Measurements from ENCODE around the gene PPP2R2B.

PPP2R2B gene

DNA sequence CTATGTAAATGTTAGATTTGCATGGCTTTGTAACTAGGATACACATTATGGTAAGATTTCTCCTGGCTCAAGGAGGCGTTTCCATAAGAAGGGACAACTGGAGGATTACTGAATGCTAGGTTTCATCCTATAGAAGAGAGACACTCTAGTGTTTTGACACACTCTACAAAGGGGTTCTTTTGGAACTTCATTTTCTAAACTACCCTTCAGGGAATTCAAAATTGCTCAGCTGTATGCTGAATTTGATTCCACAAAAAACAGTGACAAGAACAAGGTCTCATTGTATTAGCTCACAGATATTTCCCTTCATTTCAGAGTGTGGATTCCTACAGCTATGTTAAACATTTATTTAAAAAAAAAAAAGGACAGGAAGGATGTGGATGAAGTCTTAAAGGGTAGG is 151.7 kb downstream of the PPP2R2B start:
- no peak overlapping the region for H3K27ac ChIP-seq
- no peak overlapping the region for H3K9ac ChIP-seq
- no peaks in the 10 kb centered on the region for H3K4me1 ChIP-seq (ENCODE audit: low read depth, poor library complexity, severe bottlenecking)
- H3K36me3 ChIP-seq (ENCODE audit: insufficient read depth): no peaks in the 10 kb centered on the region
- no peaks in the 10 kb centered on the region for H3K79me2 ChIP-seq (ENCODE audit: insufficient read depth, low read depth)
- TF ChIP-seq, protein P1, sequence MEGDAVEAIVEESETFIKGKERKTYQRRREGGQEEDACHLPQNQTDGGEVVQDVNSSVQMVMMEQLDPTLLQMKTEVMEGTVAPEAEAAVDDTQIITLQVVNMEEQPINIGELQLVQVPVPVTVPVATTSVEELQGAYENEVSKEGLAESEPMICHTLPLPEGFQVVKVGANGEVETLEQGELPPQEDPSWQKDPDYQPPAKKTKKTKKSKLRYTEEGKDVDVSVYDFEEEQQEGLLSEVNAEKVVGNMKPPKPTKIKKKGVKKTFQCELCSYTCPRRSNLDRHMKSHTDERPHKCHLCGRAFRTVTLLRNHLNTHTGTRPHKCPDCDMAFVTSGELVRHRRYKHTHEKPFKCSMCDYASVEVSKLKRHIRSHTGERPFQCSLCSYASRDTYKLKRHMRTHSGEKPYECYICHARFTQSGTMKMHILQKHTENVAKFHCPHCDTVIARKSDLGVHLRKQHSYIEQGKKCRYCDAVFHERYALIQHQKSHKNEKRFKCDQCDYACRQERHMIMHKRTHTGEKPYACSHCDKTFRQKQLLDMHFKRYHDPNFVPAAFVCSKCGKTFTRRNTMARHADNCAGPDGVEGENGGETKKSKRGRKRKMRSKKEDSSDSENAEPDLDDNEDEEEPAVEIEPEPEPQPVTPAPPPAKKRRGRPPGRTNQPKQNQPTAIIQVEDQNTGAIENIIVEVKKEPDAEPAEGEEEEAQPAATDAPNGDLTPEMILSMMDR (conservative IDR thresholded peaks at IDR 0.05; ENCODE audit: low read depth, low read length): no peak
- H3K27me3 ChIP-seq (ENCODE audit: insufficient read depth, low read depth): no peaks in the 10 kb centered on the region
- no peak overlapping the region for H3K4me2 ChIP-seq
- no peak overlapping the region for H3K4me3 ChIP-seq (IDR thresholded peaks at IDR 0.05; ENCODE audit: insufficient read depth, low read depth, low read length)
- no peaks in the 10 kb centered on the region for H4K20me1 ChIP-seq (ENCODE audit: insufficient read depth)
- no peak overlapping the region for H2AFZ ChIP-seq (ENCODE audit: low read depth)

DNA sequence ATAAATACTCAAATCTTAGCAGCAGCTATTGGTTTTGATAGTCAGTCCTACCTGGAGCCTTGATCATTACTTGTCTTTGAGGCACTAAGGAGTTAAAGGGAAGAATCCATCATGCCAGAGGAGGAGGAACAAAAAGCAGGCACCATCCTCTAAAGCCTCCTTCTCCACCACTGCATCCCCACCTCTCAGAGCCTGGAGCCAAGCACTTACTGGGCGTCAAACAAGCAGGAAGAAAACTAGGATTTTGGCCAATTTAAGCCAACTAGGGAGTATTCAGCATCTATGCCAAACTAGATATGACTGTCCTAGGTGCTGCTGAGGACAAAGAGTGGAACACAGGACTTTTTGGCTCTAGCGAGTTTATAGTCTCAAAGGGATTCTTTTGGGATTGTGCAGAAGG is 152.5 kb downstream of the PPP2R2B start:
- Histone ChIP-seq H3K4me2 (no peak overlapping the region), H3K4me1 (ENCODE audit: low read depth, poor library complexity, severe bottlenecking) (no peaks in the 10 kb centered on the region)

DNA sequence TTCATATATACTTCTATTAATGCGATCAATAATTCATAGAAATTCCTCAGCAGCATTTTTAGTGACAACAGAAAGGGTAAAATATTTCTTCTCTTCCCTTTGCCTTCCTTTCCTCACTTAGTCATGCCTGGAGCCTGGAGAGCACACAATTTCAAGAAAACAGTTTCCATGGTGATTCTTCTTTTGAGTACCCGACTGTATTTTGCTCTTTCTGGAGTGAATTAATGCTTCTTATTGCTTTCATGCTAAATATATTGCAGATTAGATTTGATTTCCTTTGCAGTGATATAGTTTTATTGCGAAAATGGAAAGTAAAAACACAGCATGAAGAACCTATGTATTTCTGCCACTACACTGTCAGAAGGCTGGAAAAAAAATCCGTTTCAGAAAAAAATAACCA is 153.5 kb downstream of the PPP2R2B start:
- Histone ChIP-seq H3K4me1 (ENCODE audit: low read depth, poor library complexity, severe bottlenecking) (no peaks in the 10 kb centered on the region), H3K27me3 (ENCODE audit: insufficient read depth, low read depth) (no peaks in the 10 kb centered on the region), H3K9ac (no peak overlapping the region), H3K79me2 (ENCODE audit: insufficient read depth, low read depth) (no peaks in the 10 kb centered on the region), H2AFZ (ENCODE audit: low read depth) (no peak overlapping the region), H3K4me3 (IDR thresholded peaks at IDR 0.05; ENCODE audit: insufficient read depth, low read depth, low read length) (no peak overlapping the region), H3K27ac (no peak overlapping the region), H3K36me3 (ENCODE audit: insufficient read depth) (no peaks in the 10 kb centered on the region), H4K20me1 (ENCODE audit: insufficient read depth) (no peaks in the 10 kb centered on the region), H3K4me2 (no peak overlapping the region)
- TF ChIP-seq, protein P1 (conservative IDR thresholded peaks at IDR 0.05; ENCODE audit: low read depth, low read length): no peak

More for the DNA sequence above, 152.5 kb downstream of the PPP2R2B start:
- no peaks in the 10 kb centered on the region for H4K20me1 ChIP-seq (ENCODE audit: insufficient read depth)
- H2AFZ ChIP-seq (ENCODE audit: low read depth): no peak overlapping the region
- no peak overlapping the region for H3K4me3 ChIP-seq (IDR thresholded peaks at IDR 0.05; ENCODE audit: insufficient read depth, low read depth, low read length)
- no peak overlapping the region for H3K9ac ChIP-seq
- H3K36me3 ChIP-seq (ENCODE audit: insufficient read depth): no peaks in the 10 kb centered on the region
- no peak overlapping the region for H3K27ac ChIP-seq
- TF ChIP-seq, protein P1 (conservative IDR thresholded peaks at IDR 0.05; ENCODE audit: low read depth, low read length): no peak
- H3K79me2 ChIP-seq (ENCODE audit: insufficient read depth, low read depth): no peaks in the 10 kb centered on the region
- H3K27me3 ChIP-seq (ENCODE audit: insufficient read depth, low read depth): no peaks in the 10 kb centered on the region

DNA sequence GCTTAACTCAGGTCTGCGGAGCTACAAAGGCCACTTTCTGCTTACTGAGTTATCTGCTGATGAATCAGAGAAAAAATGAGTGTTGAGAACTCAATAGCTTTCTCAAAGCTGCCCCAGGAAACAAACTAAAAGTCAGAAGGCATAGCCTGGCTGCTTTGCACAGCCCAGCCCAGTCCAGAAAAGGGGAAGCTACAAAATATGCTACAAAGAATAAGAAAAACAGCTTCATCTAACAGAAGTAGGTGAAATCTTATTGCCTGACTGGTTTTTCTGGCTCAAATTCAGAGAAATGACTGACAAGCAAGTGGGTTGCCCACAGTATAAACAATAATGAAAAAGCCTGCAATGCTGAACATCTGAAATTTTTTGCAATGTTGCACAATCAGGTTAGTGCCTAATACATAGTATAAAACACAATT is 156.2 kb downstream of the PPP2R2B start:
- no peaks in the 10 kb centered on the region for H4K20me1 ChIP-seq (ENCODE audit: insufficient read depth)
- no peak overlapping the region for H3K4me2 ChIP-seq
- no peak overlapping the region for H3K4me3 ChIP-seq (IDR thresholded peaks at IDR 0.05; ENCODE audit: insufficient read depth, low read depth, low read length)
- H3K27me3 ChIP-seq (ENCODE audit: insufficient read depth, low read depth): no peaks in the 10 kb centered on the region
- H2AFZ ChIP-seq (ENCODE audit: low read depth): no peak overlapping the region
- H3K27ac ChIP-seq: no peak overlapping the region
- TF ChIP-seq, protein P1 (conservative IDR thresholded peaks at IDR 0.05; ENCODE audit: low read depth, low read length): no peak
- no peaks in the 10 kb centered on the region for H3K4me1 ChIP-seq (ENCODE audit: low read depth, poor library complexity, severe bottlenecking)
- no peaks in the 10 kb centered on the region for H3K79me2 ChIP-seq (ENCODE audit: insufficient read depth, low read depth)
- H3K36me3 ChIP-seq (ENCODE audit: insufficient read depth): no peaks in the 10 kb centered on the region
- no peak overlapping the region for H3K9ac ChIP-seq
